ENCODE measurements around the gene SLC2A13.

GRCh38 chr12:39804479-39804878 lies 301.4 kb downstream of the SLC2A13 start:
- TF ChIP-seq ZBTB21 (tag by site-specific recombination; IDR thresholded peaks at IDR 0.05): no peak
- TF ChIP-seq YY1 (tag by site-specific recombination; IDR thresholded peaks at IDR 0.05): no peak

Data from HEK293 (cell line).